ENCODE measurements around the gene PTPRN2.

DNA sequence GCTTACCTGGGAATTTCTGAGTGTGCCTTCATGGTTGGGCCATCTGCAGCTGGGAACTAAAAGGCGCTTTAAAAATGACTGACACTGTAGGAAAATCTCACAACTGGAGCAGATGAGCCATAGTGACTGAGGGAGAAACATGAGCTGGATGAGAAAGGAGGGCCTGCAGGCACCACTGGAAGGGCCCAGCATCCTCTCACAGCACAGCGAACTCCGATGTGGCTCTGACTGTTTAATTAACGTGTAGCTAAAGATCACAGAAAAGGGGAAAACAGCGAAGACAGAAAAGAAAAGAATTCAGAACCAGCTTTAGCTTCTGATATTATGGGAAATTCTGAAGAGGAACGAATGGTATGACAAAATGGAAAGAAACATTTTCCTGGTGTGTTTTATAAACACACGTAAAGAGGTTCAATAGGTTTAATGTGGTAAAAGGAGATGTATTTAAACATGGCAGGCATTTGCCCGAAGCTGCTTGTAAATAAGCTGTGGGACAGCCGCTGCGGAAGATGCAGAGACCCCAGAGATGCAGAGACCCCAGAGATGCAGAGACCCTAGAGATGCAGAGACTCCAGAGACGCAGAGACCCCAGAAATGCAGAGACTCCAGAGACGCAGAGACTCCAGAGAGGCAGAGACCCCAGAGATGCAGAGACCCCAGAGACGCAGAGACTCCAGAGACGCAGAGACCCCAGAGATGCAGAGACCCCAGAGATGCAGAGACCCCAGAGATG lies 534.3 kb downstream of the PTPRN2 start:
- TF ChIP-seq, protein P1, sequence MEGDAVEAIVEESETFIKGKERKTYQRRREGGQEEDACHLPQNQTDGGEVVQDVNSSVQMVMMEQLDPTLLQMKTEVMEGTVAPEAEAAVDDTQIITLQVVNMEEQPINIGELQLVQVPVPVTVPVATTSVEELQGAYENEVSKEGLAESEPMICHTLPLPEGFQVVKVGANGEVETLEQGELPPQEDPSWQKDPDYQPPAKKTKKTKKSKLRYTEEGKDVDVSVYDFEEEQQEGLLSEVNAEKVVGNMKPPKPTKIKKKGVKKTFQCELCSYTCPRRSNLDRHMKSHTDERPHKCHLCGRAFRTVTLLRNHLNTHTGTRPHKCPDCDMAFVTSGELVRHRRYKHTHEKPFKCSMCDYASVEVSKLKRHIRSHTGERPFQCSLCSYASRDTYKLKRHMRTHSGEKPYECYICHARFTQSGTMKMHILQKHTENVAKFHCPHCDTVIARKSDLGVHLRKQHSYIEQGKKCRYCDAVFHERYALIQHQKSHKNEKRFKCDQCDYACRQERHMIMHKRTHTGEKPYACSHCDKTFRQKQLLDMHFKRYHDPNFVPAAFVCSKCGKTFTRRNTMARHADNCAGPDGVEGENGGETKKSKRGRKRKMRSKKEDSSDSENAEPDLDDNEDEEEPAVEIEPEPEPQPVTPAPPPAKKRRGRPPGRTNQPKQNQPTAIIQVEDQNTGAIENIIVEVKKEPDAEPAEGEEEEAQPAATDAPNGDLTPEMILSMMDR (conservative IDR thresholded peaks at IDR 0.05 in 1 of 2, IDR thresholded peaks at IDR 0.05 in 1 of 2; ENCODE audit: low read depth in 1 of 2, low read length in 2 of 2) = no peak
- no peak for TF ChIP-seq EZH2 (IDR thresholded peaks at IDR 0.05; ENCODE audit: low read length, missing control alignments)

Measured in fibroblast of lung (primary cell).